IMR-90 (cell line): ENCODE measurements around the gene PCYOX1L. TPM values are rescaled to one million over a fixed set of nuclear protein-coding genes. Genes with fewer than 3 reads are reported as not detected.

Source experiments
- ATAC-seq: fragments of 200-7000 bp; cut with Tn5 transposase; 2 replicates; pipeline ENCODE4 v1.9.1; 2020; ENCODE audit warnings: low read depth, mild to moderate bottlenecking, moderate library complexity
- BruUV-seq: library from RNA; stranded (reverse); fragments of 400-500 nt; replicated peaks from 2 replicates; lab custom pipeline; 2021; lab: Mats Ljungman, UMichigan
- CTCF ChIA-PET: fragments of 300-600 bp; formaldehyde crosslinking; extraction: SDS; loops from one replicate; lab custom pipeline; 2021; ENCODE audit warnings: antibody characterized with exemption; lab: Yijun Ruan, JAX
- POLR2A ChIA-PET: fragments of 300-600 bp; sonication (Branson Sonifier 250); formaldehyde crosslinking; loops from one replicate; lab custom pipeline; 2022; ENCODE audit warnings: antibody characterized with exemption; ENCODE audit not compliant: unreplicated experiment; lab: Charles Lee
- DNase-seq: peaks from one replicate; pipeline ENCODE4 v3.0.0; 2013
- H2AFZ ChIP-seq: replicated peaks from 2 replicates; pipeline ENCODE3; 2013; ENCODE audit warnings: low read length, mild to moderate bottlenecking; ENCODE audit not compliant: poor library complexity
- H2AK5ac ChIP-seq: 2 replicates; pipeline ENCODE4 v1.6.1; 2013; ENCODE audit warnings: low read depth, low read length, inconsistent platforms
- H2AK9ac ChIP-seq: replicated peaks from 2 replicates; pipeline ENCODE3; 2013; ENCODE audit warnings: mild to moderate bottlenecking, low read depth, low read length, moderate library complexity; ENCODE audit not compliant: poor library complexity
- H2BK120ac ChIP-seq: 2 replicates; pipeline ENCODE4 v1.6.1; 2013; ENCODE audit warnings: low read depth, low read length, inconsistent platforms
- H2BK15ac ChIP-seq: 3 replicates; pipeline ENCODE4 v1.6.1; 2013; ENCODE audit warnings: low read depth, low read length, inconsistent platforms
- H2BK20ac ChIP-seq: 2 replicates; pipeline ENCODE4 v1.6.1; 2013; ENCODE audit warnings: low read depth, mild to moderate bottlenecking, inconsistent platforms, low read length, moderate library complexity
- H2BK5ac ChIP-seq: 2 replicates; pipeline ENCODE4 v1.6.1; 2013; ENCODE audit warnings: mild to moderate bottlenecking, low read depth, low read length, inconsistent platforms; ENCODE audit not compliant: poor library complexity, severe bottlenecking
- H3K14ac ChIP-seq: replicated peaks from 2 replicates; pipeline ENCODE4 v1.6.1; 2013; ENCODE audit warnings: low read depth, low read length, inconsistent platforms
- H3K18ac ChIP-seq: 2 replicates; pipeline ENCODE4 v1.6.1; 2013; ENCODE audit warnings: low read depth, low read length, control low read depth
- H3K23ac ChIP-seq: 2 replicates; pipeline ENCODE4 v1.6.1; 2013; ENCODE audit warnings: low read depth, low read length, inconsistent platforms
- H3K27ac ChIP-seq: 2 replicates; pipeline ENCODE4 v1.5.1; 2013; ENCODE audit warnings: mild to moderate bottlenecking, control low read depth, low read length; ENCODE audit not compliant: insufficient read depth
- H3K27me3 ChIP-seq: 2 replicates; pipeline ENCODE4 v1.6.1; 2013; ENCODE audit warnings: low read length; ENCODE audit not compliant: control insufficient read depth, insufficient read depth
- H3K36me3 ChIP-seq: 2 replicates; pipeline ENCODE4 v1.6.1; 2013; ENCODE audit warnings: low read length, mixed read lengths; ENCODE audit not compliant: control insufficient read depth, insufficient read depth
- H3K4ac ChIP-seq: 2 replicates; pipeline ENCODE4 v1.6.1; 2013; ENCODE audit warnings: low read depth, low read length, inconsistent platforms
- H3K4me1 ChIP-seq: 2 replicates; pipeline ENCODE4 v1.6.1; 2013; ENCODE audit warnings: low read length, mixed read lengths; ENCODE audit not compliant: control insufficient read depth, insufficient read depth
- H3K4me2 ChIP-seq: 2 replicates; pipeline ENCODE4 v1.6.1; 2013; ENCODE audit warnings: low read depth, mild to moderate bottlenecking, control low read depth, low read length, moderate library complexity
- H3K4me3 ChIP-seq: 2 replicates; pipeline ENCODE4 v1.5.1; 2013; ENCODE audit warnings: low read depth, mild to moderate bottlenecking, control low read depth, low read length, moderate library complexity; ENCODE audit not compliant: insufficient read depth
- H3K56ac ChIP-seq: 2 replicates; pipeline ENCODE4 v1.6.1; 2013; ENCODE audit warnings: low read length, inconsistent platforms; ENCODE audit not compliant: insufficient read depth; ENCODE audit errors: extremely low read depth
- H3K79me1 ChIP-seq, 2 experiments: 2 replicates each; pipeline ENCODE4 v1.6.1; 2013; ENCODE audit warnings: low read length in 2 of 2, inconsistent platforms in 1 of 2, low read depth in 1 of 2
- H3K9ac ChIP-seq: 2 replicates; pipeline ENCODE4 v1.6.1; 2013; ENCODE audit warnings: low read depth, low read length, control low read depth
- H3K9me1 ChIP-seq: 2 replicates; pipeline ENCODE4 v1.6.1; 2013; ENCODE audit warnings: low read length, inconsistent platforms; ENCODE audit not compliant: insufficient read depth
- H3K9me3 ChIP-seq: 2 replicates; pipeline ENCODE4 v1.6.1; 2013; ENCODE audit warnings: low read length; ENCODE audit not compliant: control insufficient read depth, insufficient read depth
- H4K20me1 ChIP-seq: 2 replicates; pipeline ENCODE4 v1.6.1; 2013; ENCODE audit warnings: low read length, inconsistent platforms; ENCODE audit not compliant: insufficient read depth
- H4K5ac ChIP-seq: 2 replicates; pipeline ENCODE4 v1.6.1; 2013; ENCODE audit warnings: mild to moderate bottlenecking, low read depth, low read length, control low read depth
- H4K8ac ChIP-seq, 2 experiments: 2 replicates each; pipeline ENCODE4 v1.6.1; 2013; ENCODE audit warnings: low read depth in 2 of 2, low read length in 2 of 2, control low read depth in 1 of 2, inconsistent platforms in 1 of 2
- H4K91ac ChIP-seq: 2 replicates; pipeline ENCODE4 v1.6.1; 2013; ENCODE audit warnings: low read depth, low read length, inconsistent platforms; ENCODE audit not compliant: insufficient read depth
- MAZ ChIP-seq: IDR thresholded peaks from 2 replicates; pipeline ENCODE4 v1.6.1; 2012; ENCODE audit warnings: low read depth, mild to moderate bottlenecking, low read length, improper control_type of control experiment, moderate library complexity, borderline replicate concordance
- MXI1 ChIP-seq: IDR thresholded peaks from 2 replicates; pipeline ENCODE4 v1.6.1; 2012; ENCODE audit warnings: low read depth, mild to moderate bottlenecking, low read length, moderate library complexity, borderline replicate concordance
- WGBS, 2 experiments: methylation state at CpG; one replicate each; pipeline versions ENCODE4 v1.1.5 to v1.1.7; 2013; ENCODE audit warnings: missing lambda C conversion rate in 2 of 2; ENCODE audit not compliant: insufficient read length in 1 of 2; ENCODE audit errors: extremely low coverage in 2 of 2; 5-methylcytosine and 5-hydroxymethylcytosine counted together
- dilution Hi-C: fragments of 300-500 bp; cut with HindIII; formaldehyde crosslinking; loops from one replicate; pipeline ENCODE4 v1.14.3; 2018; ENCODE audit warnings: low sequenced_read_pairs; ENCODE audit not compliant: unreplicated experiment
- in situ Hi-C: fragments of 300-500 bp; cut with MboI; formaldehyde crosslinking; loops from 3 replicates; pipeline ENCODE4 v1.14.3; 2019; ENCODE audit warnings: low sequenced_read_pairs, inconsistent platforms, mixed read lengths
- intact Hi-C: fragments of 100-400 bp; cut with micrococcal nuclease; formaldehyde crosslinking; loops from 2 replicates; pipeline ENCODE4 v1.10.0; 2022
- polyA plus RNA-seq, 3 experiments: library from polyadenylated mRNA; depleted of rRNA; stranded (reverse); fragments of >200 nt; gene quantifications; 2 replicates each; pipeline ENCODE4 v1.2.3, GENCODE V29; 2012; ENCODE audit warnings: low replicate concordance in 1 of 3
- total RNA-seq: library from RNA; depleted of rRNA; stranded (reverse); fragments of >200 nt; gene quantifications from 2 replicates; pipeline ENCODE4 v1.2.3, GENCODE V29; 2012

PCYOX1L gene
- total and polyA plus RNA-seq, 2 of the 4 experiments (the other 2 are of a cell fraction), result 7.0 to 14.3 TPM

- peak overlapping the region; percentile 77 for H3K4me2 ChIP-seq
These were observed 60.0 kb downstream of the PCYOX1L start for GRCh38 chr5:149417711-149418368.

More at GRCh38 chr5:149417711-149418368, 60.0 kb downstream of the PCYOX1L start:
- 0 out of 2 replicates have a peak, but pooled peaks have one; percentile 15 for TF ChIP-seq MAZ
- no peak for TF ChIP-seq MXI1
- intact Hi-C loops (no loop called here), in situ Hi-C loops (no loop called here), dilution Hi-C loops (no loop called here)
- Histone ChIP-seq H3K9me3 (no peaks in the 10 kb centered on the region), H2BK5ac (peak overlapping the region; percentile 98), H3K4me3 (no peak overlapping the region), H3K4me1 (peaks cover 76% of the 10 kb centered on the region), H3K4ac (peak overlapping the region; percentile 99), H3K9me1 (peaks cover 31% of the 10 kb centered on the region), H4K5ac (peak overlapping the region; percentile 86), H2BK120ac (peak overlapping the region; percentile 99), H2BK20ac (peak overlapping the region; percentile 99), H3K79me1 (peaks cover 17 to 87% of the 10 kb centered on the region in 2 experiments), H2AK5ac (peak overlapping the region; percentile 97), H4K8ac (peak overlapping the region; percentile 84 to 98), H3K36me3 (peaks cover 80% of the 10 kb centered on the region), H3K27me3 (no peaks in the 10 kb centered on the region), H3K56ac (peak overlapping the region; percentile 97), H2AFZ (peak overlapping the region; percentile 65), H3K23ac (peak overlapping the region; percentile 49), H3K9ac (peak overlapping the region; percentile 58), H4K91ac (peak overlapping the region; percentile 93), H3K27ac (peak overlapping the region; percentile 99), H2AK9ac (peak overlapping the region; percentile 93), H4K20me1 (peaks cover 86% of the 10 kb centered on the region), H3K14ac (peak overlapping the region; percentile 99), H3K18ac (peak overlapping the region; percentile 92), H2BK15ac (peak overlapping the region; percentile 87; the same call in 2 of the 3 replicates)
- ATAC-seq (no peak), DNase-seq (no peak)
- ChIA-PET POLR2A (interaction anchor here (1.1 to 1.4 kb wide), 2 partner anchors 10 to 11 kb away, joined by 3 to 5 read pairs; no protein-coding TSS in a partner anchor), CTCF (interaction anchor here (0.6 kb wide), 1 partner anchor 399 kb away, joined by 4 read pairs; no protein-coding TSS in a partner anchor)
- no TSS peak for BruUV-seq
- 0% methylated on average over 1 of the region's 9 CpGs; no CpG with 5 or more reads in 1 of the 2 experiments for WGBS, 2 experiments
